B cell (primary cell): ENCODE data around the gene GNS. TPM values are rescaled to one million over a fixed set of nuclear protein-coding genes. Genes with fewer than 3 reads are reported as not detected.

Experiments used
- ATAC-seq: fragments of 200-7000 bp; cut with Tn5 transposase; one replicate; pipeline ENCODE4 v1.10.0; 2021; ENCODE audit warnings: low read depth, mild to moderate bottlenecking, moderate number of reproducible peaks, moderate library complexity
- CTCF ChIA-PET: fragments of 350-600 bp; sonication (Branson Sonifier 250); formaldehyde crosslinking; loops from one replicate; lab custom pipeline; 2021; ENCODE audit warnings: antibody characterized with exemption, inconsistent platforms; lab: Charles Lee
- POLR2A ChIA-PET: fragments of 350-600 bp; sonication (Branson Sonifier 250); formaldehyde crosslinking; loops from one replicate; lab custom pipeline; 2021; ENCODE audit warnings: antibody characterized with exemption; lab: Charles Lee
- DNase-seq: peaks from one replicate; pipeline ENCODE4 v3.0.0; 2013
- H2AFZ ChIP-seq: 2 replicates; pipeline ENCODE4 v1.6.1; 2012; ENCODE audit warnings: mild to moderate bottlenecking, low read depth, low read length; ENCODE audit not compliant: insufficient read depth, poor library complexity, severe bottlenecking
- H3K27ac ChIP-seq, 2 donors: 1 replicate in 1 of 2; 2 replicates in 1 of 2; pipeline ENCODE4 v1.5.1; 2012 to 2013; ENCODE audit warnings: low read length in 2 of 2, mild to moderate bottlenecking in 2 of 2, moderate library complexity in 1 of 2
- H3K27me3 ChIP-seq, 4 experiments: fragments of 200-600 bp in 1 of 4; sonication (generic) in 1 of 4; replicated peaks in 1 of 4; 1 replicate in 2 of 4; 2 replicates in 2 of 4; pipeline versions ENCODE4 v1.6.1 to v1.7.0; 2013 to 2016; ENCODE audit warnings: low read length in 3 of 4, mild to moderate bottlenecking in 2 of 4, mixed read lengths in 1 of 4, moderate library complexity in 1 of 4; ENCODE audit not compliant: insufficient read depth in 4 of 4, control insufficient read depth in 3 of 4; ENCODE audit errors: control extremely low read depth in 1 of 4
- H3K36me3 ChIP-seq, 2 experiments: replicated peaks in 1 of 2; 1 replicate in 1 of 2; 2 replicates in 1 of 2; pipeline versions ENCODE4 v1.6.1 to v1.7.1; 2013; ENCODE audit warnings: low read length in 1 of 2; ENCODE audit not compliant: insufficient read depth in 2 of 2, control insufficient read depth in 1 of 2; ENCODE audit errors: control extremely low read depth in 1 of 2, extremely low read depth in 1 of 2
- H3K4me1 ChIP-seq, 2 donors: fragments of 200-600 bp in 1 of 2; sonication (generic) in 1 of 2; 1 replicate in 1 of 2; 2 replicates in 1 of 2; pipeline versions ENCODE4 v1.5.1 to v1.6.1; 2013 to 2017; ENCODE audit warnings: low read length in 2 of 2; ENCODE audit not compliant: control insufficient read depth in 2 of 2, insufficient read depth in 2 of 2
- H3K4me2 ChIP-seq: replicated peaks from 2 replicates; pipeline ENCODE3; 2012; ENCODE audit warnings: mild to moderate bottlenecking, low read depth, low read length; ENCODE audit not compliant: poor library complexity, severe bottlenecking
- H3K4me3 ChIP-seq, 5 experiments: fragments of 200-600 bp in 1 of 5; sonication (generic) in 1 of 5; 1 replicate in 3 of 5; 2 replicates in 2 of 5; pipeline versions ENCODE4 v1.5.1 to v1.7.0; 2011 to 2016; ENCODE audit warnings: low read length in 4 of 5, mild to moderate bottlenecking in 4 of 5, low read depth in 2 of 5, control low read depth in 1 of 5, moderate library complexity in 1 of 5; ENCODE audit not compliant: insufficient read depth in 1 of 5; ENCODE audit errors: control extremely low read depth in 1 of 5, extremely low read depth in 1 of 5
- H3K79me2 ChIP-seq: fragments of 200-600 bp; sonication (generic); one replicate; pipeline ENCODE4 v1.6.0; 2016; ENCODE audit warnings: low read length; ENCODE audit not compliant: control insufficient read depth, insufficient read depth
- H3K9ac ChIP-seq: fragments of 200-600 bp; sonication (generic); 2 replicates; pipeline ENCODE4 v1.6.1; 2017; ENCODE audit warnings: mild to moderate bottlenecking, low read length, moderate library complexity
- H3K9me3 ChIP-seq, 3 donors: one replicate each; pipeline versions ENCODE4 v1.6.1 to v1.7.1; 2013; ENCODE audit warnings: low read length in 2 of 3; ENCODE audit not compliant: control insufficient read depth in 2 of 3, insufficient read depth in 1 of 3; ENCODE audit errors: control extremely low read depth in 1 of 3
- H4K20me1 ChIP-seq: 2 replicates; pipeline ENCODE4 v1.6.0; 2012; ENCODE audit warnings: mild to moderate bottlenecking, low read length; ENCODE audit not compliant: insufficient read depth, control insufficient read depth, poor library complexity, severe bottlenecking
- H3K27ac Mint-ChIP-seq: one replicate; pipeline ENCODE4 v1.8.0; 2021; ENCODE audit warnings: mixed read lengths
- H3K27me3 Mint-ChIP-seq: one replicate; pipeline ENCODE4 v1.8.0; 2021; ENCODE audit warnings: mixed read lengths
- H3K4me1 Mint-ChIP-seq: one replicate; pipeline ENCODE4 v1.8.0; 2021; ENCODE audit warnings: mixed read lengths
- H3K4me3 Mint-ChIP-seq: one replicate; pipeline ENCODE4 v1.8.0; 2021; ENCODE audit warnings: mixed read lengths
- H3K9me3 Mint-ChIP-seq: one replicate; pipeline ENCODE4 v1.8.0; 2022; ENCODE audit warnings: mixed read lengths; ENCODE audit not compliant: insufficient read depth
- EZH2 ChIP-seq: IDR thresholded peaks from 2 replicates; pipeline ENCODE4 v1.6.1; 2012; ENCODE audit warnings: borderline replicate concordance, low read depth, mild to moderate bottlenecking, moderate library complexity, low read length; ENCODE audit not compliant: insufficient read depth, poor library complexity, severe bottlenecking
- WGBS: methylation state at CpG from one replicate; pipeline ENCODE4 v1.1.5; 2013; ENCODE audit warnings: missing lambda C conversion rate; ENCODE audit not compliant: insufficient coverage; 5-methylcytosine and 5-hydroxymethylcytosine counted together
- intact Hi-C: fragments of 100-400 bp; cut with micrococcal nuclease; formaldehyde crosslinking; loops from one replicate; pipeline ENCODE4 v1.10.0; 2022
- polyA plus RNA-seq: library from polyadenylated mRNA; depleted of rRNA; stranded (reverse); fragments of >200 nt; gene quantifications from 2 replicates; pipeline ENCODE4 v1.2.3, GENCODE V29; 2012
- total RNA-seq, 2 donors: library from RNA; stranded (reverse); fragments of 120-200 nt in 1 of 2; gene quantifications; 1 replicate in 1 of 2; 2 replicates in 1 of 2; pipeline versions ENCODE4 v1.2.3 to v1.2.4, GENCODE V29; 2013 to 2022
- TF ChIP-seq, protein P1 (sequence below): fragments of 200-600 bp; IDR thresholded peaks from one replicate; pipeline ENCODE4 v1.8.0; 2022; ENCODE audit warnings: antibody characterized with exemption, mild to moderate bottlenecking

Gene GNS
- total and polyA plus RNA-seq, 2 donors (not counting 1 experiment from before 2014, with no cell fraction given), result 7.0 to 26.7 TPM

- peak overlapping the region; percentile 61 for H3K27ac Mint-ChIP-seq
- peaks cover 56% of the 10 kb centered on the region for H3K79me2 ChIP-seq
- no CpG with 5 or more reads among the region's 2 CpGs for WGBS
- ChIA-PET POLR2A (no interaction called here), CTCF (interaction anchor here (0.7 to 18.0 kb wide), 3 partner anchors 22 to 142 kb away, joined by 3 to 352 read pairs (median 3); no protein-coding TSS in a partner anchor)
- H4K20me1 ChIP-seq, result peaks cover 24% of the 10 kb centered on the region
- H3K4me1 ChIP-seq, result peaks cover 0 to 9% of the 10 kb centered on the region in 2 donors
- no peak for DNase-seq
- no peak overlapping the region for H3K9ac ChIP-seq
- no peaks in the 10 kb centered on the region for H3K9me3 ChIP-seq
- no peak for ATAC-seq
- H3K4me1 Mint-ChIP-seq, result peaks cover 18% of the 10 kb centered on the region
- H3K9me3 Mint-ChIP-seq, result no peaks in the 10 kb centered on the region
- no peaks in the 10 kb centered on the region for H3K27me3 ChIP-seq
- intact Hi-C loops, result no loop called here
- no peak overlapping the region for H3K4me3 Mint-ChIP-seq
- no peak overlapping the region for H3K4me2 ChIP-seq
- H3K36me3 ChIP-seq, result peaks cover 16 to 69% of the 10 kb centered on the region in 2 experiments
- TF ChIP-seq, protein P1, sequence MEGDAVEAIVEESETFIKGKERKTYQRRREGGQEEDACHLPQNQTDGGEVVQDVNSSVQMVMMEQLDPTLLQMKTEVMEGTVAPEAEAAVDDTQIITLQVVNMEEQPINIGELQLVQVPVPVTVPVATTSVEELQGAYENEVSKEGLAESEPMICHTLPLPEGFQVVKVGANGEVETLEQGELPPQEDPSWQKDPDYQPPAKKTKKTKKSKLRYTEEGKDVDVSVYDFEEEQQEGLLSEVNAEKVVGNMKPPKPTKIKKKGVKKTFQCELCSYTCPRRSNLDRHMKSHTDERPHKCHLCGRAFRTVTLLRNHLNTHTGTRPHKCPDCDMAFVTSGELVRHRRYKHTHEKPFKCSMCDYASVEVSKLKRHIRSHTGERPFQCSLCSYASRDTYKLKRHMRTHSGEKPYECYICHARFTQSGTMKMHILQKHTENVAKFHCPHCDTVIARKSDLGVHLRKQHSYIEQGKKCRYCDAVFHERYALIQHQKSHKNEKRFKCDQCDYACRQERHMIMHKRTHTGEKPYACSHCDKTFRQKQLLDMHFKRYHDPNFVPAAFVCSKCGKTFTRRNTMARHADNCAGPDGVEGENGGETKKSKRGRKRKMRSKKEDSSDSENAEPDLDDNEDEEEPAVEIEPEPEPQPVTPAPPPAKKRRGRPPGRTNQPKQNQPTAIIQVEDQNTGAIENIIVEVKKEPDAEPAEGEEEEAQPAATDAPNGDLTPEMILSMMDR, result no peak
- TF ChIP-seq EZH2, result no peak
- H3K27me3 Mint-ChIP-seq, result no peaks in the 10 kb centered on the region
- H3K4me3 ChIP-seq, result no peak overlapping the region
- H2AFZ ChIP-seq, result no peak overlapping the region
- peak overlapping the region in 1 of 2 donors; percentile 6 for H3K27ac ChIP-seq
These were observed 67.2 kb downstream of the GNS start for GRCh38 chr12:64691795-64692583.

GRCh38 chr12:64691227-64691794, 67.9 kb downstream of the GNS start:
- Histone ChIP-seq H3K4me3 (no peak overlapping the region), H3K27ac (no peak overlapping the region), H4K20me1 (peaks cover 24% of the 10 kb centered on the region), H3K4me2 (no peak overlapping the region), H3K4me1 (peaks cover 0 to 9% of the 10 kb centered on the region in 2 donors), H3K27me3 (no peaks in the 10 kb centered on the region), H3K79me2 (peaks cover 58% of the 10 kb centered on the region), H3K9ac (no peak overlapping the region), H3K36me3 (peaks cover 16 to 71% of the 10 kb centered on the region in 2 experiments), H3K9me3 (no peaks in the 10 kb centered on the region), H2AFZ (no peak overlapping the region)
- peak overlapping the region; percentile 61 for H3K27ac Mint-ChIP-seq
- H3K4me1 Mint-ChIP-seq, result peaks cover 14% of the 10 kb centered on the region
- TF ChIP-seq EZH2, result no peak
- TF ChIP-seq, protein P1, result no peak
- intact Hi-C loops, result no loop called here
- ChIA-PET POLR2A (interaction anchor here (0.5 to 0.6 kb wide), 2 partner anchors 13 to 29 kb away, joined by 3 to 5 read pairs; no protein-coding TSS in a partner anchor), CTCF (interaction anchor here (0.7 to 18.0 kb wide), 3 partner anchors 22 to 141 kb away, joined by 3 to 352 read pairs (median 3); no protein-coding TSS in a partner anchor)
- ATAC-seq (no peak), DNase-seq (no peak)
- 100% methylated on average over 3 of the region's 6 CpGs for WGBS
- H3K4me3 Mint-ChIP-seq, result no peak overlapping the region
- no peaks in the 10 kb centered on the region for H3K27me3 Mint-ChIP-seq
- no peaks in the 10 kb centered on the region for H3K9me3 Mint-ChIP-seq
